H9 (cell line): Measurements from ENCODE around the gene CLECL1. TPM values are rescaled to one million over a fixed set of nuclear protein-coding genes. Genes with fewer than 3 reads are reported as not detected.

ENCODE experiments used
- DNase-seq: peaks from one replicate; pipeline ENCODE4 v3.0.0-alpha.2; 2017
- H2AFZ ChIP-seq: one replicate; pipeline ENCODE4 v1.6.1; 2013; ENCODE audit warnings: mild to moderate bottlenecking, low read length, control low read depth, moderate library complexity
- H2AK5ac ChIP-seq: 2 replicates; pipeline ENCODE4 v1.6.1; 2013; ENCODE audit warnings: low read length, control low read depth, mixed read lengths; ENCODE audit not compliant: insufficient read length
- H2BK120ac ChIP-seq: one replicate; pipeline ENCODE4 v1.6.1; 2013; ENCODE audit warnings: low read depth, mild to moderate bottlenecking, low read length, control low read depth, inconsistent platforms; ENCODE audit not compliant: poor library complexity, severe bottlenecking
- H2BK12ac ChIP-seq: 2 replicates; pipeline ENCODE4 v1.6.1; 2013; ENCODE audit warnings: low read length, control low read depth, mixed read lengths, low read depth; ENCODE audit not compliant: insufficient read length
- H2BK15ac ChIP-seq: 2 replicates; pipeline ENCODE4 v1.6.1; 2013; ENCODE audit warnings: low read depth, low read length, control low read depth
- H2BK20ac ChIP-seq: one replicate; pipeline ENCODE4 v1.6.1; 2013; ENCODE audit warnings: low read depth, mild to moderate bottlenecking, low read length, control low read depth, inconsistent platforms; ENCODE audit not compliant: poor library complexity, severe bottlenecking
- H2BK5ac ChIP-seq: 2 replicates; pipeline ENCODE4 v1.6.1; 2013; ENCODE audit warnings: low read length, control low read depth, mixed read lengths; ENCODE audit not compliant: insufficient read length
- H3K14ac ChIP-seq: 2 replicates; pipeline ENCODE4 v1.6.1; 2013; ENCODE audit warnings: low read length, control low read depth; ENCODE audit not compliant: insufficient read depth
- H3K18ac ChIP-seq: 2 replicates; pipeline ENCODE4 v1.6.1; 2013; ENCODE audit warnings: low read depth, mild to moderate bottlenecking, mixed read lengths, low read length, control low read depth; ENCODE audit not compliant: insufficient read length
- H3K23ac ChIP-seq: 2 replicates; pipeline ENCODE4 v1.6.1; 2013; ENCODE audit warnings: low read length, control low read depth, mixed read lengths, low read depth; ENCODE audit not compliant: insufficient read length
- H3K23me2 ChIP-seq: 2 replicates; pipeline ENCODE4 v1.6.1; 2013; ENCODE audit warnings: low read depth, mild to moderate bottlenecking, mixed read lengths, low read length, control low read depth; ENCODE audit not compliant: insufficient read length, poor library complexity, severe bottlenecking
- H3K27ac ChIP-seq: 2 replicates; pipeline ENCODE4 v1.5.1; 2013; ENCODE audit warnings: low read length, control low read depth, mixed read lengths, low read depth; ENCODE audit not compliant: insufficient read length
- H3K27me3 ChIP-seq: 2 replicates; pipeline ENCODE4 v1.6.1; 2013; ENCODE audit warnings: low read length, control low read depth, inconsistent platforms; ENCODE audit not compliant: insufficient read depth
- H3K4ac ChIP-seq: 2 replicates; pipeline ENCODE4 v1.6.1; 2013; ENCODE audit warnings: low read depth, mild to moderate bottlenecking, control low read depth, inconsistent platforms, low read length, moderate library complexity
- H3K4me1 ChIP-seq: 2 replicates; pipeline ENCODE4 v1.6.1; 2013; ENCODE audit warnings: low read length, control low read depth, inconsistent platforms; ENCODE audit not compliant: insufficient read depth
- H3K4me2 ChIP-seq: 2 replicates; pipeline ENCODE4 v1.6.1; 2013; ENCODE audit warnings: low read length, control low read depth, mixed read lengths; ENCODE audit not compliant: insufficient read length, insufficient read depth
- H3K56ac ChIP-seq: 2 replicates; pipeline ENCODE4 v1.6.1; 2013; ENCODE audit warnings: low read depth, mild to moderate bottlenecking, mixed read lengths, low read length, control low read depth; ENCODE audit not compliant: insufficient read length
- H3K79me1 ChIP-seq: 2 replicates; pipeline ENCODE4 v1.6.1; 2013; ENCODE audit warnings: low read depth, mild to moderate bottlenecking, moderate library complexity, low read length, control low read depth, inconsistent platforms; ENCODE audit not compliant: insufficient read depth, poor library complexity, severe bottlenecking
- H3K79me2 ChIP-seq: 2 replicates; pipeline ENCODE4 v1.6.1; 2013; ENCODE audit warnings: low read length, control low read depth, inconsistent platforms; ENCODE audit not compliant: insufficient read depth
- H3K9ac ChIP-seq: 2 replicates; pipeline ENCODE4 v1.6.1; 2013; ENCODE audit warnings: low read length, control low read depth, mixed read lengths; ENCODE audit not compliant: insufficient read length; ENCODE audit errors: extremely low read depth
- H3K9me3 ChIP-seq: one replicate; pipeline ENCODE4 v1.6.1; 2013; ENCODE audit warnings: low read depth, low read length, inconsistent platforms; ENCODE audit not compliant: control insufficient read depth
- H3T11ph ChIP-seq: one replicate; pipeline ENCODE4 v1.6.1; 2013; ENCODE audit warnings: mild to moderate bottlenecking, low read length, control low read depth, inconsistent platforms
- H4K20me1 ChIP-seq: one replicate; pipeline ENCODE4 v1.6.1; 2013; ENCODE audit not compliant: control insufficient read depth, insufficient read length, insufficient read depth
- H4K5ac ChIP-seq: 2 replicates; pipeline ENCODE4 v1.6.1; 2013; ENCODE audit warnings: low read depth, mild to moderate bottlenecking, mixed read lengths, low read length, control low read depth; ENCODE audit not compliant: insufficient read length
- H4K8ac ChIP-seq: replicated peaks from 2 replicates; pipeline ENCODE4 v1.6.1; 2013; ENCODE audit warnings: low read length, control low read depth, mixed read lengths, low read depth; ENCODE audit not compliant: insufficient read length
- H4K91ac ChIP-seq: 2 replicates; pipeline ENCODE4 v1.6.1; 2013; ENCODE audit warnings: low read depth, mild to moderate bottlenecking, moderate library complexity, mixed read lengths, low read length, control low read depth; ENCODE audit not compliant: insufficient read length
- H3K27ac Mint-ChIP-seq, 3 experiments: 2 replicates in 2 of 3; 3 replicates in 1 of 3; pipeline ENCODE4 v1.8.0; 2020 to 2021; ENCODE audit warnings: mixed read lengths in 3 of 3, mild to moderate bottlenecking in 1 of 3, moderate library complexity in 1 of 3
- H3K27me3 Mint-ChIP-seq: 2 replicates; pipeline ENCODE4 v1.8.0; 2021; ENCODE audit warnings: low read depth, mild to moderate bottlenecking, moderate library complexity, mixed read lengths
- H3K36me3 Mint-ChIP-seq, 3 experiments: 2 replicates in 2 of 3; 3 replicates in 1 of 3; pipeline ENCODE4 v1.8.0; 2020 to 2021; ENCODE audit warnings: low read depth in 3 of 3, mixed read lengths in 3 of 3; ENCODE audit not compliant: insufficient read depth in 1 of 3
- H3K4me1 Mint-ChIP-seq, 2 experiments: 2 replicates each; pipeline ENCODE4 v1.8.0; 2020; ENCODE audit warnings: mixed read lengths in 2 of 2
- H3K4me3 Mint-ChIP-seq, 2 experiments: 2 replicates in 1 of 2; 3 replicates in 1 of 2; pipeline ENCODE4 v1.8.0; 2020 to 2021; ENCODE audit warnings: mild to moderate bottlenecking in 2 of 2, mixed read lengths in 2 of 2, moderate library complexity in 1 of 2
- H3K9me3 Mint-ChIP-seq, 2 experiments: 2 replicates in 1 of 2; 3 replicates in 1 of 2; pipeline ENCODE4 v1.8.0; 2020; ENCODE audit warnings: mild to moderate bottlenecking in 2 of 2, mixed read lengths in 2 of 2, moderate library complexity in 1 of 2
- CTCF ChIP-seq: fragments of 200-600 bp; sonication (generic); conservative IDR thresholded peaks from 3 replicates; pipeline ENCODE4 v1.8.0; 2021; ENCODE audit warnings: antibody characterized with exemption, mild to moderate bottlenecking
- whole genome bisulfite sequencing: extraction: QIAGEN DNeasy Blood & Tissue Kit; methylation state at CpG from one replicate; pipeline ENCODE4 v1.1.7; 2013; ENCODE audit warnings: missing lambda C conversion rate, low lambda C conversion rate, mixed read lengths; ENCODE audit not compliant: insufficient read length; ENCODE audit errors: extremely low coverage; 5-methylcytosine and 5-hydroxymethylcytosine counted together
- total RNA-seq: library from RNA; stranded (reverse); gene quantifications from 2 replicates; pipeline ENCODE4 v1.2.1, GENCODE V29; 2021

Gene CLECL1
- total RNA-seq, 1 experiment from 2014 or later: not detected

GRCh38 chr12:9759694-9760093 lies 26.8 kb upstream of the CLECL1 start:
- TF ChIP-seq CTCF: no peak

More at GRCh38 chr12:9759694-9760093, 26.8 kb upstream of the CLECL1 start:
- Histone ChIP-seq H3K79me1 (no peaks in the 10 kb centered on the region), H3K56ac (no peak overlapping the region), H2BK20ac (no peak overlapping the region), H3K9ac (no peak overlapping the region), H4K8ac (no peak overlapping the region), H2AFZ (no peak overlapping the region), H3K27me3 (no peaks in the 10 kb centered on the region), H4K91ac (no peak overlapping the region), H3K18ac (no peak overlapping the region), H3K4me1 (no peaks in the 10 kb centered on the region), H3K4ac (no peak overlapping the region), H2BK15ac (no peak overlapping the region), H3K4me2 (no peak overlapping the region), H3K14ac (no peak overlapping the region), H3T11ph (no peak overlapping the region), H2BK12ac (no peak overlapping the region), H3K27ac (no peak overlapping the region), H3K9me3 (no peaks in the 10 kb centered on the region), H3K23me2 (no peaks in the 10 kb centered on the region), H3K79me2 (no peaks in the 10 kb centered on the region), H4K20me1 (no peaks in the 10 kb centered on the region), H2BK120ac (no peak overlapping the region), H3K23ac (no peak overlapping the region), H2AK5ac (no peak overlapping the region), H4K5ac (no peak overlapping the region), H2BK5ac (no peak overlapping the region)
- H3K27me3 Mint-ChIP-seq: no peaks in the 10 kb centered on the region
- H3K4me1 Mint-ChIP-seq: peaks cover 12 to 13% of the 10 kb centered on the region in 2 experiments
- H3K9me3 Mint-ChIP-seq: no peaks in the 10 kb centered on the region
- no peak for DNase-seq
- H3K27ac Mint-ChIP-seq: no peak overlapping the region
- no peaks in the 10 kb centered on the region for H3K36me3 Mint-ChIP-seq
- H3K4me3 Mint-ChIP-seq: no peak overlapping the region
- WGBS: no CpG with 5 or more reads among the region's 1 CpG
